Cardiac septum (tissue), 1 donor: Measurements from ENCODE around the gene ETFB. TPM values are rescaled to one million over a fixed set of nuclear protein-coding genes. Genes with fewer than 3 reads are reported as not detected.

Experiments used
- DNase-seq: peaks from one replicate; pipeline ENCODE4 v3.0.0-alpha.2; 2020; ENCODE audit warnings: low spot score
- intact Hi-C: fragments of 100-400 bp; cut with DNase I; formaldehyde crosslinking; loops from one replicate; pipeline ENCODE4 v1.14.0; 2022
- total RNA-seq: library from RNA; stranded (reverse); fragmentation: NEBNext Ultra II Directional; extraction: Animal tissue kit (Norgen Biotek cat#: 25700); gene quantifications from one replicate; pipeline ENCODE4 v1.2.1, GENCODE V29; 2021
- donor health status: DM: no; HTN: no; CAD: no.

Gene ETFB
- total RNA-seq, 1 donor from 2014 or later = 180 TPM

DNA sequence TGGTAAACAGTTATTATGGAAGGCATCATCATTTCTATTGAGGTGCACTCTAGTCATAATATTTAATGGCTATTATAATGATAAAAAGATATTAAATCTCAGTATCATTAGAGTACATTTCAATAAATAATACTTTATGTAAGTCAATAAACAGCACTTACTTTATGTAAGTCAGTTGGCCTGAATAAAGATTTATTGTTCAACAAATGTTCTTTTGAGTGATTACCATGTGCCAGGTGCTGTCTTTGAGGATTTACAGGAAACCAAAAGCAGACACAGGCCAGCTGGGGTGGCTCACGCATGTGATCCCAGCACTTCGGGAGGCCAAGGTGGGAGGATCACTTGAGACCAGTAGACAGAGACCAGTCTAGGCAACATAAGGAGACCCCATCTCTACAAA, 11.2 kb upstream of the ETFB start:
- intact Hi-C loops = no loop called here
- DNase-seq = no peak

DNA sequence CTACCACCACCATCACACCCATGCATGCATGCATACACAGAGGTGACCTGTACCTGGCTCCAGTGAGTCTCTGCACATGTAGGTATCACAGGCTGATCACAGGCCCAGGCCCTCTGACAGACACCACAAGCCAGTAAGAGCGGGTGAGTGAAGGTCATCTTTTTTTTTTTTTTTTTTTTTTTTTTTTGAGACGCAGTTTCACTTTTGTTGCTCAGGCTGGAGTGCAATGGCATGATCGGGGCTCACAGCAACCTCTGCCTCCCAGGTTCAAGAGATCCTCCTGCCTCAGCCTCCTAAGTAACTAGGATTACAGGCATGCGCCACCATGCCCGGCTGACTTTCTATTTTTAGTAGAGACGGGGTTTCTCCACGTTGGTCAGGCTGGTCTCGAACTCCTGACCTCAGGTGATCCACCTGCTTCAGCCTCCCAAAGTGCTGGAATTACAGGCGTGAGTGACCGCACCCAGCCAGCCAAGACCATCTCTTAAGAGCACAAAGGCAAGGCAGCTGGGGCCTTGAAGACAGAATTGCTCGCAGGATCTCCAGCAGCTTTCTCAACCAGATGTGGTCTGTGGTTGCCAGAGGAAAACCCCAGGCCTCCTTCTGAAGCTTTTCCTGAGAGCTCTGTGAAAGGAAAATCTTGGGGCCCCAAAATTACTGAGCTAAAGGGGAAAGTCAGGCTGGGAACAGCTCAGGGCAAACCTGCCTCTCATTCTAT, 9.5 kb upstream of the ETFB start:
- intact Hi-C loops = no loop called here
- peak; percentile 56 for DNase-seq

GRCh38 chr19:51372649-51373504, 6.7 kb upstream of the ETFB start, which contains the start of gene NKG7:
Gene NKG7, minus strand, starts transcription at chr19:51372654. Its CDS starts 119 bp downstream, at chr19:51372535.
- intact Hi-C loops = no loop called here

GRCh38 chr19:51372021-51372648, 5.9 kb upstream of the ETFB start:
- DNase-seq = peak; percentile 75
- intact Hi-C loops = no loop called here

More at GRCh38 chr19:51372649-51373504, 6.7 kb upstream of the ETFB start, which contains the start of gene NKG7:
- peak; percentile 75 for DNase-seq

DNA sequence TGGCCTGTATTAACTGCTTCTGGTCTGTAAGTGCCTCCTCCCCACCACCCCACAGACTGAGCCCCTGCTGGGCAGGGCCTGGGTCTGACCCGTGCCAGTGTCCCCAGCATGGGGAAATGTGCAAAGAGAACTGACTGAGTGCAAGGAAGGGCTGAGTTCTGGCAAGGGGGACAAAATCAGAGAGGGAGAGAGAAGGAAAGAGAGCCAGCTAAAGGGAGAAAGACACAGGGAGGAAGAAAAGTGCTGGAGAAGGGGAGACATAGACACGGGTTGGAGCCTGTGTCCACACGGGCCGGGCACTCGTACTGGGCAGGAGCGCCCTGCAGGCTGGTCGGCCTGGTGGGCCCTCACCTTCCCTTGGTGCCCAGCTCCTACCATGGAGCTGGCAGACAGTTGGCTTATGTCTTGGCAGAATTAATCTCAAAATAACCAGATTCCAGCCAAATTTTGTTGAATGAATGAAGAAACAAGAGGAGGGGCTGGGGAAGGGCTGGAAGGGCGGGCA, 5.0 kb upstream of the ETFB start:
- peak; percentile 71 for DNase-seq
- intact Hi-C loops = no loop called here

DNA sequence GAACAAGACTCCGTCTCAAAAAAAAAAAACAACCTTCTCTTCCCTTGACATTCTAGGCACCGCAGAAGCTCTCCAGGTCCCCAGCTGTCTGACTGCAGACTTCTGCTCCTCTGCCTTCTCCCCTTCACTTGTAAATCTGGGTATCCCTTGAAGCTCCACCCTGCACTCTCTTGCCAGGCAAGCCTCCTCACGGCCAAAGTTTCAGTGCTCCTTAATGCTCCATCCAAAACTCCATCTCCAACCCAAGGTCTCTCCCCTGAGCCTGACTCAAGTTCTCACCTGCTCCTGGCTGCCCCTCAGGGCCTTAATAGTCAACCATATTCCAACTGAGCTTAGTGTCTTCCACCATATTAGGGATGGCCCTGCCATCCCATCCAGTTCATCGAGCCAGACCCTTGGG, 4.0 kb upstream of the ETFB start:
- DNase-seq = peak; percentile 68

DNA sequence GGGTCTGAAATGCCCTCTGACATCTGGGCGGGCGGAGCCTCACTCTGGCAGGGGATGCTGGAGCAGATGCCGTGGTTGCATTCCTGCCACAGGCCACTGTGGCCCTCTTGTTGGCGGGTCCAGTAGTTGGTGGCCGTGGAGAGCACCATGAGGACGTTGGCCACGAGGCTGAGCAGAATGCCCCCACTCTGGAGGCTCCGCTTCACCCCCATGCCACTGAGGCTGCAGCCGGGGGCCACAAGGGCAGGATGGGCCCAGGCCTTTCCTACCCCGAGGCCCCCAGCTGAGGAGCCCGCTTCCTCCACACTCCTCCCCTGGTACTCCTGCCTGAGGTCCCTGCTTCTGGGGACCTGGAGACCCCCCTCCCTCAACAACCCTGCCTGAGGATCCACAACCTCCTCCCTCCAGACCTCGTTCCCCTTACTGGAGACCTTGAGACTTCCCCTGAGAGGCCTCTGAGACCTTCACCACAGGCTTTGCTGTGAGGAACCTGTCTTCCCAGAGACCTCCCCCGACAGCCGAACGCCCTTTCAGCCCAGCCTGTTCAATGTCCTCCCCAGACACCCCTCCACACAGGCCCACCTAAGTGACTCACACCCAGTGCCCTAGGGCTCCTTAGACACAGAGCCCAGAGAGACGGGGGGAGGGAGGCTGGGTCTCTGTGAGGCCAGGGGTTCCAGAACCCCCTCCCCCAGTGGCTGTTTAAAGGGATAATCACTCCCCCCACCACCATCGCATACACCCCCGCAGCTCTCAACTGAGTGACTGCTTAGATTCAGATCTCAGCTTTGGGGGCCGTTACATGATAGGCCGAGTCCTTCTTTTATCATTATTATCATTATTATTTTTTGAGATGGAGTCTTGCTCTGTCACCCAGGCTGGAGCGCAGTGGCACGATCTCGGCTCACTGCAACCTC, 2.4 kb upstream of the ETFB start, which contains the start of gene CLDND2:
Gene CLDND2, minus strand, starts transcription at position 638 of the 917 bp plus-strand sequence. Its CDS starts 426 bp downstream, at position 212.
- intact Hi-C loops = loop anchor here (2.0 kb wide), 1 partner anchor 320 kb away; no protein-coding TSS in a partner anchor
- peak; percentile 72 for DNase-seq

More for the DNA sequence above, 4.0 kb upstream of the ETFB start:
- intact Hi-C loops = no loop called here

DNA sequence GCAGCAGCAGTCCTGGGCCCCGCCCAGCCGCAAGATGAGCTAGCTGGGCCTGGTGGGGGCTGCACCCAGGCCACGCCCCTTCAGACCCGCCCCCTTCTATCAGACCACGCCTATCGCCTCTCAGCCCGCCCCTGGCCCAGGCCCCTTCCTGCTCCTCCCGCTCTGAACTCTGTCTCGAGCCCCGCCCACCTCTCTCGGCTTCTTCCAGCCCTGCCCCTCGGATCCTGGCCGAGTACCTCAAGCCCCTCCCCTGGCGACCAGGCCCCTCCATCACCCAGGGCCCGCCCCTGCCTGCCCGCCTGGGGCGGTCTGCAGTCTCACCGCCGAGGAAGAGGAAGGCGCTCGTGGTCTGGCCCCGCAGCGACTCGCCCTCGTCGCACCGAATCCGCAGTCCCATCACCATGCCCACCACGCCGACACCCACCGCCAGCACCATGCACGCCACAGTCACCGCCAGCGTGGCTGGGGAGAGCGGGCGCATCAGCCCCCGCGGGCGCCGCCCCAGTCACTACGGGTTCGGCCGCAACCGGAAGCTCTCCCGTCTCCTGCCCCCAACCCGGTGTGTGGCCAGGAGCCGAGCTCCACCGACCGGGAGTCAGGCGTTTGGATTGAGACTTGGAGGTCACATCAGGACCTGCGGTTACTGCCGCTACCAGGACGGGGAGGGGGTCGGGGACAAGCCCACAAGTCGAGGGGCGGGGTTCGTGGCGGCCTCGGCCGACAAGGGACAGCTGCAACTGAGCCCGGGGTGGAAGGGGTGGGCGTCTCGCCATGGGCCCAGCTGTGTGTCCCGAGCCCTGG, 1.6 kb upstream of the ETFB start:
- intact Hi-C loops = loop anchor here (2.0 kb wide), 3 partner anchors 27 to 321 kb away; no protein-coding TSS in a partner anchor
- DNase-seq = peak; percentile 100

DNA sequence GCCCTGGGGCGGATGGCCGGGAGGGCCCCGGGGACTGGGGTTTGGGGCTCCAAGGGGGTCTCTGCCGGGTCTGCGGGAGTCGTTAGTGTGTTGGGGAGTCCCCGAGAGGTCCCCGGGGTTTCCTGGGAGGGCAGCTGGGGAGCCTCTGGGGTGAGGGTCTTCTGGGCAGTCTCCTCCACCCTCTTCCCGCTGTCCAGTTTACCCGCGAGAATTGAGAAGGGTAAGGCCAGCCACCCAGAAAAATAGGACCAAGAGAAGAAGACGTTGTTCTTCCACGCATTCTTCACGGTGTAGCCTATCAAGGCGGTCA, 1.0 kb upstream of the ETFB start:
- intact Hi-C loops = loop anchor here (2.0 kb wide), 2 partner anchors 26 to 28 kb away; no protein-coding TSS in a partner anchor
- DNase-seq = no peak

DNA sequence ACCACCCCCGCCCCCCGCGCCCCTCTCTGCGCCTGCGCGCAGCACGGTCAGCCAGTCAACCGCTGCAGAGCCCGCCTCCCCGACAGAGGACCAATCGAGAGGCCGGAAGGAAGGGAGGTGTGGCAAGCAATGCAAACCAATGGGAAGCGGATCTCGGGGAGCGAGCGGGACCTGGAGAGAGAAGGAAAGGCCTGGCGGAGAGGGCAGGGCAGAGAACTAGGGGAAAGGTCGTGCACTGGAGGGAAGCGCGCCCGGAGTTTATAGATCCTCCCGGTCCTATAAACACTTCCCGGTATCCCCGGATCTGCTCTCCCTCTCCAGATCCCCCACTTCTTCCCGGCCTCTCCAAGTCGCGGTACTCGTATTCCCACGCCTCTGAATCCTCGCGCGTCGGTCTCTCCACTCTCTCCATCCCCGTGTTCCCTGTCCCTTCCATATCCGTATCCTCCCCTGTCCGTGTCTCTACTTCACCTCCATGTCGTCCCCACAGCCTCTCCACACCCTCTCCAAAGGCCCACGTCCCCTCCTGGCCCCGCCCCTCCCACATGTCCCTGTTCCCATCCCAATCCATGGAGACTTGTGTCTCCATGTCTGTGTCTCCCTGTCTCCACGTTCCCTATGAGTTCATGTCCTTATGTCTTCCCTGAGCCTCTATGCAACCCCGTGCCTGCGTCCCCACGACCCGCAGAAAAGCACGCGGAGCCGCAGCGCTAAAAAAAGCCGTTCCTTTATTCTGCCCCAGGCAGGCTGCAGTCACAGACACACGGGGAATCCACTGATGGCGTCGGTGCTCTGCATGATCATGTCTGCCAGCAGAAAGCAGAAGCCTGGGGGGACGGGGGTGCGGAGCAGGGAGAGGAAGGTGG, 434 bp upstream of the ETFB start:
- peak; percentile 99 for DNase-seq
- intact Hi-C loops = loop anchor here (2.0 kb wide), 2 partner anchors 26 to 28 kb away; no protein-coding TSS in a partner anchor

DNA sequence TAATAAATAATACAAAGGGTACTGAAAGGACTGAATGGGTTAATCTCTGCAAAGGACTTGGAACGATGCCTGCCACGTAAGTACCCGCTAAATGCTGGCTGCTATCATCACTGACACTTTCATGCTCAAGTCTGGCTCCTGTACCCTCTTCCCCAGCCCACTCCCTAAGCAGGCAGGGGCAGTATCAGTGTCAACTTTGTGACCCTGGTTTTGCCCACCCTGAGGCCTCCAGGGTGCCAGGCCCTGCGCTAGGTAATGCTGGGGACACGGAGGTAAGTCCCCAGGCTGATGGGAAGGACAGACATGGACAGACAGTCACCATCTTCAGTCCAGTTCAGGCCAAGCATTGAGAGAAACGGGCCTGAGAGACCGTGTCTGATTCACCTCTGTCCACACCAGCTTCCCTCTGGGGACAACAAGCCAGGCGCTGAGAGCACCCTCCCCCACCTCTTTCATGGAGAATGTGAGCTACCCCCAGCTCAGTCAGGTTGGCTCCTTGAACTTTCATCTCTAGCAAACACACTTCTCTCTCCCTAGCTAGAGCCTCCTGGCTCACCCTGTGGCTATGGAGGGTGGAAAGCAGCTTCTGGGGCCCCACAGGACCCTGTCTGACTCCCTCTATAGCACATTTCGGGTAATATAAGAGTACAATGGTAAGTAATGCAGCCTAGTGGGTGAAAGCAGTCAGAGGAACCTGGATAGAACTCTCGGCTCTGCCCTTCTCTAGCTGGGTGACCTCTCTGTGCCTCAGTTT, 800 bp downstream of the ETFB start:
- intact Hi-C loops = no loop called here

GRCh38 chr19:51364200-51365106, 1.7 kb downstream of the ETFB start:
- intact Hi-C loops = no loop called here
- DNase-seq = peak; percentile 57

More for the DNA sequence above, 800 bp downstream of the ETFB start:
- no peak for DNase-seq

GRCh38 chr19:51361239-51361638, 4.9 kb downstream of the ETFB start:
- DNase-seq = no peak
- intact Hi-C loops = no loop called here

DNA sequence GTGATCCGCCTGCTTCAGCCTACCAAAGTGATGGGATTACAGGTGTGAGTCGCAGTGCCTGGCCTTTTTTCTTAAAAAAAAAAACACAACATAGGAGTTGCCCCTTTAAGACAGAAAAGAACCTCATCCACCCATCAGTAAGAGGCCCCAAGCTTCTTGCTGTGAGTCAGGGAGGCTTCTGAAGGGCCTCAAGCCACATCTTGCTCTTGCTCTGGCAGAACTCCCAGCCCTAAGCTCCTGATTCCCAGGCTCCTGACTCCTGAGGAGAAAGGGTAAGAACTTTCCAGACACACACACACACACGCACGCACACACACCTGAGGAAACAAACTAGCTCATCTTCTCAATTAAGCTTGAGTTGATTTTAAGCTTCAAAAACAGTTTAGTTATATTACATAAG, 6.9 kb downstream of the ETFB start:
- intact Hi-C loops = no loop called here
- no peak for DNase-seq

DNA sequence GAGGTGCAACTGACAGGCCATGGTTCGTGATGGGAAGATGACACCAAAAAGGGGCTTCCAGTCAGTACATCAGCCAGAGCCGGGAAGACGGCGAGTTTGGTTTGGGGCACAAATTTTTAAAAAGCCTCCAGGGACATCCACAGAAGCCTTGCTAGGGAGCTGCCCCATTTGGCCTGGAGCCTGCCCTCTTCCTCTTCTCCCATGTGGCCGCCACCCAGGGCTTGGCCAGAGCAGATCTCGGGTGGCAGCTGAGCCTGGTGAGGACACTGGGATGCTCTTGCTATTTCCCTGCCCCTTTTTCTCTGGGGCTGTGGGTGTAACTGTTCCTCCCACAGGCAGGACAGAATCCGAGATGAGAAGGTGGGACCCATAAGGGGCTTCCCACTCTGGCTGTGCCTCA, 8.2 kb downstream of the ETFB start:
- no peak for DNase-seq
- intact Hi-C loops = no loop called here
